Measurements from ENCODE around the gene MYO15B. TPM values are rescaled to one million over a fixed set of nuclear protein-coding genes. Genes with fewer than 3 reads are reported as not detected.

The MYO15B gene
- total and polyA plus RNA-seq, 2 of the 13 experiments (the other 11 are each of a cell fraction or from before 2014, with no cell fraction given) = 2.8 to 8.1 TPM

GRCh38 chr17:75592348-75593020 is 4.9 kb downstream of the MYO15B start:
- WGBS (ENCODE audit: low lambda C conversion rate) = 56% methylated on average over 7 of the region's 17 CpGs
- no peaks in the 10 kb centered on the region for H4K20me1 ChIP-seq (ENCODE audit: insufficient read depth, low read length)
- FAIRE-seq (no peak), DNase-seq (ENCODE audit: low spot score) (no peak), ATAC-seq (no peak)
- no peaks in the 10 kb centered on the region for H3K79me2 ChIP-seq (ENCODE audit: insufficient read depth, low read length)
- no peak for TF ChIP-seq NR0B2 (CRISPR knock-in tag; IDR thresholded peaks at IDR 0.05)
- TF ChIP-seq KLF12 (CRISPR knock-in tag; IDR thresholded peaks at IDR 0.05; ENCODE audit: borderline replicate concordance) = no peak
- no peak for TF ChIP-seq MXI1 (IDR thresholded peaks at IDR 0.05; ENCODE audit: borderline replicate concordance, low read depth, low read length)
- TF ChIP-seq ZNF768 (CRISPR knock-in tag; IDR thresholded peaks at IDR 0.05) = no peak
- 0 out of 2 replicates have a peak, but pooled peaks have one; percentile 41 for TF ChIP-seq ARID2 (CRISPR knock-in tag; IDR thresholded peaks at IDR 0.05; ENCODE audit: borderline replicate concordance)
- no peak for TF ChIP-seq ZFP36 (IDR thresholded peaks at IDR 0.05; ENCODE audit: borderline replicate concordance, low read depth, low read length, partially characterized antibody)
- TF ChIP-seq RORA (CRISPR knock-in tag; IDR thresholded peaks at IDR 0.05) = no peak
- TF ChIP-seq ZNF576 (CRISPR knock-in tag; IDR thresholded peaks at IDR 0.05) = no peak
- peak; percentile 88 for TF ChIP-seq PITX1 (CRISPR knock-in tag; IDR thresholded peaks at IDR 0.05)
- TF ChIP-seq AKAP8 (CRISPR knock-in tag; IDR thresholded peaks at IDR 0.05) = no peak
- CTCF ChIA-PET (ENCODE audit: low intra/inter-chr PET ratio, low total read pairs) = no interaction called here
- POLR2A ChIA-PET = interaction anchor here (1.2 kb wide), 1 partner anchor 39 kb away, joined by 3 read pairs; no protein-coding TSS in a partner anchor
- in situ Hi-C loops (cut with HindIII; ENCODE audit: extremely low pct_ligation_motif_present, low pct_unique_long_range_greater_than_20kb) = loop anchor here (10.0 kb wide), 1 partner anchor 168 kb away; no protein-coding TSS in a partner anchor
- peaks cover 29% of the 10 kb centered on the region for H3K4me1 ChIP-seq (ENCODE audit: insufficient read depth, low read length)
- no peak overlapping the region for H3K4me3 ChIP-seq (replicated peaks in 1 of 3; ENCODE audit: insufficient read depth in 1 of 3, low read depth in 2 of 3, low read length in 3 of 3)
- H3K27me3 ChIP-seq (ENCODE audit: control insufficient read depth in 1 of 2, insufficient read depth in 2 of 2, low read length in 2 of 2) = peaks cover 22 to 38% of the 10 kb centered on the region in 2 experiments
- H3K36me3 ChIP-seq (replicated peaks in 1 of 2; ENCODE audit: control insufficient read depth in 1 of 2, insufficient read depth in 2 of 2, low read length in 2 of 2) = no peaks in the 10 kb centered on the region
- no peak overlapping the region for H3K9ac ChIP-seq (ENCODE audit: insufficient read depth, low read depth, low read length)
- no peak overlapping the region for H3K4me2 ChIP-seq (ENCODE audit: low read depth, low read length)
- H3K9me3 ChIP-seq (ENCODE audit: low read length) = no peaks in the 10 kb centered on the region
- no TSS peak for BruUV-seq (replicated peaks)
- intact Hi-C loops (cut with micrococcal nuclease; ENCODE audit: unreplicated experiment) = no loop called here
- H3K27ac ChIP-seq (ENCODE audit: extremely low read length, insufficient read depth, low read length) = no peak overlapping the region
- no peak overlapping the region for H2AFZ ChIP-seq (ENCODE audit: low read length)

All from HepG2 (cell line).